Measurements from ENCODE around the gene OSBP. TPM values are rescaled to one million over a fixed set of nuclear protein-coding genes. Genes with fewer than 3 reads are reported as not detected.
"Not testable (repeated sequence)": the region's sequence is repeated elsewhere in the genome, so short reads cannot be mapped to it uniquely, and the experiment has no call there.

The OSBP gene
- total RNA-seq, 4 donors from 2014 or later: 19.4 to 28.8 (median 23.3) TPM

DNA sequence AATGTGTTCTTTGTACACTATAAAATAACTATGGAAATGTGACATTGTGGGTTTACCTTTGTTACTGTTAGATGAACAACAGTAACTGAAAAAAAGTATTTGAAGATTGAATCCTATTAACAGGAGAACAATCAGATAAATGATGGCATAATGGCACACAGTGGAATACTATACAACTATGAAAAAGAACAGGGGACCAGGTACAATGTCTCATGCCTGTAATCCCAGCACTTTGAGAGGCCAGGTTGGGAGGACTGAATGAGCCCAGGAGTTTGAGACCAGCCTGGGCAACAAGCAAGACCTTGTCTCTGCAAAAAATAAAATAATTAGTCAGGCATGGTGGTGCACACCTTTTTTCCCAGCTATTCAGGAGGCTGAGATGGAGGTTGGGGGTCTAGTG, 14.4 kb upstream of the OSBP start:
- DNase-seq: no peak
- peaks cover 0 to 28% (median 0%) of the 10 kb centered on the region in 3 donors for H3K36me3 ChIP-seq
- intact Hi-C loops (cut with DNase I): no loop called here
- no peaks in the 10 kb centered on the region for H3K4me1 ChIP-seq
- no peaks in the 10 kb centered on the region for H3K27me3 ChIP-seq
- H3K9me3 ChIP-seq: no peaks in the 10 kb centered on the region
- no peak for TF ChIP-seq POLR2A (IDR thresholded peaks at IDR 0.05)
- TF ChIP-seq, protein P1, sequence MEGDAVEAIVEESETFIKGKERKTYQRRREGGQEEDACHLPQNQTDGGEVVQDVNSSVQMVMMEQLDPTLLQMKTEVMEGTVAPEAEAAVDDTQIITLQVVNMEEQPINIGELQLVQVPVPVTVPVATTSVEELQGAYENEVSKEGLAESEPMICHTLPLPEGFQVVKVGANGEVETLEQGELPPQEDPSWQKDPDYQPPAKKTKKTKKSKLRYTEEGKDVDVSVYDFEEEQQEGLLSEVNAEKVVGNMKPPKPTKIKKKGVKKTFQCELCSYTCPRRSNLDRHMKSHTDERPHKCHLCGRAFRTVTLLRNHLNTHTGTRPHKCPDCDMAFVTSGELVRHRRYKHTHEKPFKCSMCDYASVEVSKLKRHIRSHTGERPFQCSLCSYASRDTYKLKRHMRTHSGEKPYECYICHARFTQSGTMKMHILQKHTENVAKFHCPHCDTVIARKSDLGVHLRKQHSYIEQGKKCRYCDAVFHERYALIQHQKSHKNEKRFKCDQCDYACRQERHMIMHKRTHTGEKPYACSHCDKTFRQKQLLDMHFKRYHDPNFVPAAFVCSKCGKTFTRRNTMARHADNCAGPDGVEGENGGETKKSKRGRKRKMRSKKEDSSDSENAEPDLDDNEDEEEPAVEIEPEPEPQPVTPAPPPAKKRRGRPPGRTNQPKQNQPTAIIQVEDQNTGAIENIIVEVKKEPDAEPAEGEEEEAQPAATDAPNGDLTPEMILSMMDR (IDR thresholded peaks at IDR 0.05): no peak
- H3K4me3 ChIP-seq: no peak overlapping the region
- H3K27ac ChIP-seq: no peak overlapping the region

DNA sequence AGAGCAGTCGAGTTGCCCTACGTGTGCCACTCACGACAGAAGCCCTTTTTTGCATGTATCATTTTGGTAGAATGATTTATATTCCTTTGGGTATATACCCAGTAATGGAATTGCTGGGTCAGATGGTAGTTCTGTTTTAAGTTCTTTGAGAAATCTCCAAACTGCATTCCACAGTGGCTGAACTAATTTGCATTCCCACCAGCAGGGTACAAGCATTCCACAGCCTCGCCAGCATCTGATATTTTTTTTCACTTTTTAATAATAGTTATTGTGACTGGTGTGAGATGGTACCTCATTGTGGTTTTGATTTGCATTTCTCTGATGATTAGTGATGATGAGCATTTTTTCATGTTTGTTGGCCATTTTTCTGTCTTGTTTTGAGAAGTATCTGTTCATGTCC, 11.4 kb upstream of the OSBP start:
- H3K4me3 ChIP-seq; H3K4me1 ChIP-seq; intact Hi-C loops (cut with DNase I); H3K27ac ChIP-seq; DNase-seq; H3K27me3 ChIP-seq; H3K9me3 ChIP-seq: not testable (repeated sequence)
- H3K36me3 ChIP-seq: peaks cover 0 to 22% (median 0%) of the 10 kb centered on the region in 3 donors
- 87 to 96% methylated on average over 4 of the region's 4 CpGs for WGBS, 2 donors

DNA sequence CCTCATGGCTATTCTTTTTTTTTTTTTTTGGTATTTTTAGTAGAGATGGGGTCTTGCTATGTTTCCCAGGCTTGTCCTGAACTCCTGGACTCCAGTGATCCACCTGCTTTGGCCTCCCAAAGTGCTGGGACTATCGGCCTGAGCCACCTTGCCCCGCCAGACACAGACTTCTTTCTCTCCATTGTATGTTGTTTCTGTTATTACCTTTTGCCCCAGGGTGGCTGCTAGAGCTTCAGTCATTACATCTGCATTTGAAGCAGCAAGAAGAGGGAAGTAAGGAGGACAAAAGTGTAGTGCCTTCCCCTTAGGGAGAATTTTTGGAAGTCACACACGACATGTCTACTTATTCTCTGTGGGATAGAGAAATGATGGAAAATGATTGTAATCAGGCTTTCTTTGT, 10.1 kb upstream of the OSBP start:
- Histone ChIP-seq H3K4me3 (no peak overlapping the region), H3K27me3 (no peaks in the 10 kb centered on the region), H3K9me3 (no peaks in the 10 kb centered on the region), H3K36me3 (peaks cover 0 to 11% (median 0%) of the 10 kb centered on the region in 3 donors), H3K27ac (no peak overlapping the region), H3K4me1 (no peaks in the 10 kb centered on the region)
- no peak for DNase-seq
- TF ChIP-seq, protein P1 (IDR thresholded peaks at IDR 0.05): no peak
- no peak for TF ChIP-seq POLR2A (IDR thresholded peaks at IDR 0.05)
- intact Hi-C loops (cut with DNase I): no loop called here
- WGBS, 2 donors: 71 to 79% methylated on average over 1 to 3 of the region's 3 CpGs

DNA sequence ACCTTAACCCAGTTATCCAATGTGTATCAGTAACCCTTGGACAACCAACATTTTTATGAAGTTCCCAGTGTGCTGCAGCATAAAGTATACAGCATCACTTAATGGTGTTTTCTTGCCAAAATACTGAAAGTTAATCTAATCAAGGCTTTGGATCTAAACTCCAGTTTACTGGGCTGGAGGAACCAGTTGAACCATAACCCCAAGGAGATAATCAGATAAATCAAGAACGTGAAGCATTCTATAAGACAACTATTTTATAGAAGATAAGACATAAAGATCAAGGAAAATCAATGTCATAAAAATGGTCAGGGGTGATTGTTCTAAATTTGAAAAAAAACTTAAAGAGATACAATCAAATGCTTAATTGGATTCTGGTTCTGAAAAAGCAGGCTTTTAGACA, 2.3 kb upstream of the OSBP start:
- Histone ChIP-seq H3K4me3 (no peak overlapping the region), H3K27me3 (no peaks in the 10 kb centered on the region), H3K4me1 (peaks cover 15 to 30% (median 17%) of the 10 kb centered on the region in 3 donors), H3K9me3 (no peaks in the 10 kb centered on the region), H3K27ac (no peak overlapping the region), H3K36me3 (no peaks in the 10 kb centered on the region)
- intact Hi-C loops (cut with DNase I): no loop called here
- DNase-seq: no peak
- TF ChIP-seq, protein P1 (IDR thresholded peaks at IDR 0.05): no peak
- no peak for TF ChIP-seq POLR2A (IDR thresholded peaks at IDR 0.05)
- 68 to 76% methylated on average over 1 of the region's 1 CpG for WGBS, 2 donors

DNA sequence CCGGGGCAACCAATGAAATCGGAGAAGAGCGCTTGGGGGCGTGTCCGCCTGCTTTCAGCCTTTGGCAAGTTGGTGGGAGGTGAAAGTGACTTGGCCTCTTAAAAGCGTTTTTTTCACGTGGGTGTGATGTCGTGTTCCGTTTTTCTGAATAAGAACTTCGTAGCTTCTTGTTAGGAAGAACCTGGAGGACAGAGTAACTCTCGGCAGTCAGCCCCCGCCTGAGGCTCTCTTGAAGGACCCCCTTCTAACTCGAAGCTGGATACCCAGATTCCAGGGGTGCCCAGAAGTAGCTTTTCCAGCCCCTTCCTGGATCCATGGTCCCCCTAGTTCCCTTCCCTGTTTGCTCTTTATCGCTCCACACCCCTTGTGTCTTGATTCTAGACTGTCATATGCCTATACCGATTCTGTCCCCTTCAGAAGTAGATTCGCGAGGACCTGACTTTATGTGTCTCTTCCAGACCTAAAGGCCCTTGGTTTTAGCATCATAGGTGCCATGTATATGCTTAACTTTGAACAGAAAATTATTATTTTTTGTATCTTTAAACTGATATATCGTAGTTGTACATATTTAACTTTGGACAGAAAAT, 915 bp upstream of the OSBP start:
- intact Hi-C loops (cut with DNase I): no loop called here
- H3K4me1 ChIP-seq: peaks cover 25 to 43% (median 31%) of the 10 kb centered on the region in 3 donors
- 13 to 15% methylated on average over 18 of the region's 18 CpGs for WGBS, 2 donors
- no peak for DNase-seq
- no peaks in the 10 kb centered on the region for H3K27me3 ChIP-seq
- H3K36me3 ChIP-seq: no peaks in the 10 kb centered on the region
- peak overlapping the region; percentile 24 to 86 (median 72) for H3K4me3 ChIP-seq
- peak in 1 of 4 donors; percentile 46 for TF ChIP-seq POLR2A (IDR thresholded peaks at IDR 0.05)
- TF ChIP-seq, protein P1 (IDR thresholded peaks at IDR 0.05): no peak
- peak overlapping the region; percentile 83 to 98 (median 90) for H3K27ac ChIP-seq
- no peaks in the 10 kb centered on the region for H3K9me3 ChIP-seq

Measured in esophagus squamous epithelium (tissue), 5 donors.